HG03095 (cell line): ENCODE data around the gene RGMA.
"Not testable (repeated sequence)": the region's sequence is repeated elsewhere in the genome, so short reads cannot be mapped to it uniquely, and the experiment has no call there.

ENCODE experiments used
- ATAC-seq: cut with Tn5 transposase; IDR thresholded peaks from one replicate; pipeline ENCODE4 v1.9.1; 2021; ENCODE audit warnings: moderate library complexity; ENCODE audit not compliant: unreplicated experiment

Gene RGMA

DNA sequence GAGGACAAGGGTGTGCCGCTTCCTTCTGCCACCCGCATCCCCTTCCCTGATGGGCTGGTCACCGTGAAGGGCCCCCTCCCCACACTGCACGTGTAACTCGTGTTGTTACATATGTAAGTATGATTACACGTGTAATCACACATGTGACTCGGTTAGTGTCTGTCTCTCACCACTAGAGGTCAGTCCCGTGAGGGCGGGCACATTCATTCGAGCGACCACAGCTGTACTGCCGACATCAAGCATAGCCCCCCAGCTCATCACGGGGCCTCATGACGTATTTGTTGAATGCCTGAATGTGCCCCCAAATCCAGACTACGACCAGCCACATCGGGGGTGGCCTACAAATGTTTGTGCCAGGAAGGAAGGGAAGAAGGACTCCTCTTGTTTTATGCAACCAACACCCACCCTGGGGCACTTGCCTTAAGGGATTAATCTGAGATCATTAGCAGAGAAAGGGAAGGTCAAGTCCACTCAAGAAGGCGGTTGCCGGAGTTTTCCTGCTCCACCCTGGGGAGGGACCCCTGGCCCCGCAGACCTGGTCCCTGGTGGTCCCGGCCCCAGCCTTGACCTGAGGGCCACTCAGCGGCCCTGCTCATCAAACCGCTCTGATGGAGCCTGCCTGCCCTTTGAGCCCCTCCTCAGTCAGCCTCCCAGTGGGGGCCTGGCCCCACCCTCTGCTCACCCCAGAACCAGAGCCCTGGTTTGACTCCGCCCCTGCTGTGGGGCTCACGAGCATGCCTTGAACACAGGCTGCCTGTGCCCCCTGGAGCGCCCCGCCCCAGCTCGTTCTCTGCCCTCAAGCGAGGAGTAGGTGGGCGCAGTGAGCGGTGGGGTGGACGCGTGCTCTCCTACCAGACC is 52.8 kb downstream of the RGMA start:
- ATAC-seq, result peak; percentile 84

DNA sequence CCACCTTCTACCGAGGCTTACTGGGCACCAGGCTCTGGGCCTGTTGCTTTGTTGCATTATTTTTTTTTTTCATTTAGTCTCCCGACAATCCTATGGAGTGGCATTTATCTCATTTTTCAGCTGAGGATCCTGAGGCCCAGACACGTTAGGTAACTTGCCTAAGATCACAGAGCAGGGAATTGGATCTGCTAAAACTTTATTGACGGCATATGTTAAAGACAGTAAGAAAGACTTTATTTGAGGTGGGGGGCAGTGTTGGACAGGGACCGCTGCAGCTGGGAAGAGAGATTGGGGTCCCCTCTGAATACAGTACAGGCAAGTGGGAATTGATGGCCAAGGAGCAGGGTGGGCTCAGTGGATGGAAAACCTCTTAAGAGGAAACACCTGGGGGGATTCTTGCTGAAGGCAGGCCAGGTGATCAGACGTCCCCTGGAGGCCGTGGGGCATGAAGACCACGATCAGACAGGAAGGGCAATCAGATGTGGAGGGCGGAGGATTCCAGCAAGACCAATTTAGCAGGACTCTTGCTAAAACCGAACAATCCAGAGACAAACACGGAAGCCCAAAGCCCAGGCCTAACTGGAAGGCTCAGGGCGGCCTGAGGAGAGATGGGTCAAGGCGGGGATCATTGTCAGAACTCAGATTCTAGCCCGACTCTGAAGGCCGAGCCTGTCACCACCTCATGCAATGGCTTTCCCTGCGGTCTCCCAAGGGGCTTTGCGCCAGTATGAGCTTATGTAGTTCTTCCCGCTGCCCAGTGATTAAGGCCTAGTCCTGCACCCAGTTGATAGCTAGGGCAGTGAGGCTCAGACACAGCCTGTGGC is 53.7 kb downstream of the RGMA start:
- ATAC-seq, result peak; percentile 12

DNA sequence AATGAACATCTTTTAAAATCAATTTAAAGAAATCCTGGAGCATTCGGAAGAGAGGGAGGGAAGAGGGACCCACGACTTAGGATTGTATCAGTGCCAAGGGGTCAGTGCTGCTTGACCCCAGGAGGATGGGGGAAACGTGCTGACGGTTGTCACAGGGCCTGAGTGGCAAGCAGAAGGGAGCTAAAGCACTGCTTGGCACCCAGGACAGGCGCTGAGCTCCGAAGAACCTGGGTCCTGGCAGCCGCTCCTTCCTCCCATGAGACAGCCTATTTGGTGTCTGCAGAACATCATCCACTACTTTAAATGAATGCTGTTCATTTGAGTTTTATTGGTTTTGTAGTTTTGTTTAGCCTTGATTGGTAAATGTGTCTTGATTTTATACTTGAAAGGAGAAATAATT is 54.5 kb downstream of the RGMA start:
- no peak for ATAC-seq

DNA sequence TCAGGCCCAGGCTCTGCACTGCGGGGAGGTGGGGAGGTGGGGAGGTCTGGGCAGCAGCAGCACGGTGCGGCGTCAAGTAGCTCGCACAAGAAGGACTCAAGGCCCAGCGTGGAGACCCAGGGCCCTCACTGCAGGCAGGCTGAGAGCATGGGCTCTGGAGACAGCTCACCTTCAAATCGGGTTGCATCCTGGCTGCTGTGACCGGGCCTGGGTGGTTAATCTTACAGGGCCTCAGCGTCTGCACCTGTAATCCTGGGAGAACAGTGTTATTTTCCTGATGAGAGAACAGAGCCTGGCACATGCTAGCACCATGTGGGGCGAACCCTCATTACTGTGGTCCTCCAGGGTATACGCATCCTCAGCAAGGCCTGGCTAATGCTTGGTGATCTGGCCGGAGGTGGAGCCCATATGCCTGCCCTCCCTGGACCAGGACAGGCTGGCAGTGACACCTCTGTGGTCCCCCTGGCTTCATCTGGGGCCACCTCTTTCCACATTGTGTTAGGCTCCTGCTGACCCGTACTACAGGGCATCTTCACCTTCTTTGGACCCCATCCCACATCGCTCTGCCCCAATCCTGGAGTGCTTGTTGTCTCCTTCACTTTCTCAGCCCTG is 55.5 kb downstream of the RGMA start:
- ATAC-seq, result no peak

DNA sequence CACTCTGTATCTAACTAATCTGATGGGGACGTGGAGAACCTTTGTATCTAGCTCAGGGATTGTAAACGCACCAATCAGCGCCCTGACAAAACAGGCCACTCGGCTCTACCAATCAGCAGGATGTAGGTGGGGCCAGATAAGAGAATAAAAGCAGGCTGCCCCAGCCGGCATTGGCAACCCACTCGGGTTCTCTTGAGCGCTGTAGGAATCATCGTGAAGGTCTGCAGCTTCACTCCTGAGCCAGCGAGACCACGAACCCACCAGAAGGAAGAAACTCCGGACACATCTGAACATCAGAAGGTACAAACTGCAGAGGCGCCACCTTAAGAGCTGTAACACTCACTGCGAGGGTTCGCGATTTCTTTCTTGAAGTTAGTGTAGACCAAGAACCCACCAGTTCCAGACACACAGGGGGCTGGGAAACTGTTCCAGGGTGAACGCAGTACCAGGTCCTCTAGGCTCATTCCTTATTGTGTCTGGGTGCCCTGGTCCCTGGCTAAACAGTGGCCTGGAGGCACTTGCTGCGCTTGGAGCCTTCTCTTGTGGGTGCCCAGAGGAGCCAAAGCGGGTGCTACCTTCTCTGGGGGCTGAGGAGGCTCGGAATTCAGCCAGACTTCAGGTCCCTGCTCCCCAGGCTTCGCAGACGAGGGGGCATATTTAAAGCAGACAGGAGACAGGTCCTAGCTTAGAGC is 56.4 kb downstream of the RGMA start:
- ATAC-seq, result not testable (repeated sequence)

DNA sequence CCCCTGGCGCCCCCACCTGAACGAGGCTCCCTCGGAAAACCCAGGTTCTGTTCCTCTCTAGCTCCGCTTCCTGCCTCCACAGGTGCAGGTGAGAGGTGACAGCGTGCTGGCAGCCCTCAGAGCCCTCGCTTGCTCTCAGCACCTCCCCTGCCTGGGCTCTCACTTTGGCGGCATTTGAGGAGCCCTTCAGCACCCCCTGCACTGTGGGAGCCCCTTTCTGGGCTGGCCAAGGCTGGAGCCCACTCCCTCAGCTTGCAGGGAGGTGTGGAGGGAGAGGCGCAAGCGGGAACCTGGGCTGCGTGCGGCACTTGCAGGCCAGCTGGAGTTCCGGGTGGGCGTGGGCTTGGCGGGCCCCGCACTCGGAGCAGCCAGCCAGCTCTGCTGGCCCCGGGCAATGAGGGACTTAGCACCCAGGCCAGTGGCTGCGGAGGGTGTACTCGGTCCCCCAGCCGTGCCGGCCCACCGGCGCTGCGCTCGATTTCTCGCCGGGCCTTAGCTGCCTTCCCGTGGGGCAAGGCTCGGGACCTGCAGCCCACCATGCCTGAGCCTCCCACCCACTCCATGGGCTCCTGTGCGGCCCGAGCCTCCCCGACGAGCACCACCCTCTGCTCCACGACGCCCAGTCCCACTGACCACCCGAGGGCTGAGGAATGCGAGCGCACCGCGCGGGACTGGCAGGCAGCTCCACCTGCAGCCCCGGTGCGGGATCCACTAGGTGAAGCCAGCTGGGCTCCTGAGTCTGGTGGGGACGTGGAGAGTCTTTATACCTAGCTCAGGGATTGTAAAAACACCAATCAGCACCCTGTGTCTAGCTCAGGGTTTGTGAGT is 57.2 kb downstream of the RGMA start:
- not testable (repeated sequence) for ATAC-seq

DNA sequence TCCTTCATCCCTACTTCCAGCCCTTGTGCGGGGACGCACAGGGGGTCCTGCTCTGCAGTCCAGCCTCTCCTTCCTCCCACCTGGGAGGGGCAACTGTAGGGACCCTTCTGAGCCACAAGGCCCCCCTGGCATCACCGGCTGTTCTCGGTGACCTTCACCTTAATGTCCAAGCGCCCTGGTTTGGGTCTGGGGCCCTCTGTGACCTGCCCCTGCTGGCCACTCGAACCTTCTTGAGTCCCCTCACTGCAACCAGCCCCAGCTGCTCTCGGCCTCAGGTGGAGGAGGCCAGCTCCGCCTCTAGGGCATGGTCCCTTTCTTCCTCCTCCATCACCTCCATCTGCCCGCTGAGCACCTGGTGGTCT is 57.9 kb downstream of the RGMA start:
- ATAC-seq, result no peak

DNA sequence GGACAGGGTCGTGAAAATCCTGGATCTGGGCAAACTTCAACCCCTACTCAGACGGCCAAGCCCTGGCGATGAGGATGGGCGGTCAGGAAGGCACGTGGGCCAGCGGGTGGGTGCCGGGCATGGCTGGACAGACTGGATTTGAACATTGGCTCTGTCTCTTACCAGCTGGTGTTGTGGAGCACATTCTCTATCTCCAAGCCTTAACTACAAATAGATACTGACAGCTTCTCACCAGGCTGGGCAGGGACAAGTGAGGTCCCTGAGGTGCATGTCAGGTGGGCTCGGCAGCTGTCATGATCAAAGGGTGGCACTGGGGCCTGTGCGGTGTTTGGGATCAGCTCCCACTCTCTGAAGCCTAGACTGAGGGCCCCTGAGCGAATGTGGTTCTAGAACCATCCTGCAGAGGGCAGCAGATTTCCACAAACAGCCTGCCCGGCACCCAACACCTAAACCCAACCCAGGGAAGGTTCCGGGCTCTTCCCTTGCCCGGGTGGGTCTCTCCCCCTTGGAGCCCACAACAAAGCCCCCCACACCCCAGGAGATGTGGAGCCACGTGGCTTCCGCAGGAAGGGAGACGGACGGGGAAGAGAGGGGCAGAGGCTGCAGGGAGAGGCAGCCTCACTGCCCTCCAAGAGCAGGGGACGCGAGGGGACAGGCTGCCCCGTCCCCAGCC is 58.4 kb downstream of the RGMA start:
- peak; percentile 83 for ATAC-seq

DNA sequence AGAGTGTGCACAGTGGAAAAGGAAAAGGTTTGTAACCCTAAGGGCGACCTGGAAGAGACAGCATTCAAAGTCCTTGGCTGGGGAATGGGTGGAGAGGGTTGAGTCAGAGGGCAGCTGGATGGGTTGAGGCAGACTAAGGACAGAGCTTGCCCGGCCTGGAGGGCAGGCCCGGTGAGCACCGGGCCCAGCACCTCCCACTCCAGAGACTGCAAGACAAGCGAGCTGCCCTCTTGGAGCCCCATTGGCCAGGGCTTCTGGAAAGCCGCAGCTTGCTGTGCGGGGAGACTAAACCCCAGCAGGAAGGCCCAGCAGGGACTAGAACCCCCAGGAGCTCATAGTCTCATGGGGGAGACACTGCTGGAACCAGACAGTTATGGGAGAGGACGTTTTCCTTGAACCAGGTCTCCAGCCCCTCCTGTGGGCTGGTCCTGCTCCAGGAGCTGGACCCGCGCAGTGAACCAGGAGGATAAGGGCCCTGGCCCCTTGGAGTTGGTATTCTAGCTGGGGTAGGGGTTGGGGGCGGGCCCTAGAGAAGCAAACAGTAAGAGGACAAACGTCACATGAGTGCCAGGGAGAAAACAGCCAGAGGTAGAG is 59.1 kb downstream of the RGMA start:
- no peak for ATAC-seq

DNA sequence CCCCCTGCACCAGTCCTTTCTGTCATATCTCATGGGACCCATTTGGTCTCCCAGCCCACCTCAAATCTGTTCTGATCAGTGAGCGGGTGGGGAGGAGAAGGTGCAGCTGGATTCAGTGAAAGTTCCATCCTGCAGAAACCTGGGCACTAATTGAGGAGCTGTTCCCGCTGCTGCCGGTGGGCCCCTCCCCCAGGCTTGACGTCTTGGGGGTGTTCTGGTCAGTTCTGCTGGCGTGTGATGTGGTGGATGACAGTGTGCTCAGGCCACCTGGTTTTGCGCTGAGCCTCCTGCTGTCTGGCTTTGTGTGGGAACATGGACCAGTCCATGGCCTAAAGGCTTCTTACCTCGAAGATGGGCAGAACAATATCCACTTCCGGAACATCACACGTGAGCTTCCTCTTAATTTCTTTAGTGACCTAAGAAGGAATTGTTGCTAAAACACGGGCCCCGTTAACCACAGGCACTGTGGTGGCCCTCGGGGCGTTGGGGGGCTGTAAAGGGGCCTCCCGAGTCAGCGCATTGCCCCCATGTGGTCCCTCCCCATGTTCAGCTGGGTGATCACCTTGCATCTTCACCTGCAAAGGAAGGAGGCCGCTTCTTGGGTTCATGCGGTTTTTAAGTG is 59.7 kb downstream of the RGMA start:
- no peak for ATAC-seq

DNA sequence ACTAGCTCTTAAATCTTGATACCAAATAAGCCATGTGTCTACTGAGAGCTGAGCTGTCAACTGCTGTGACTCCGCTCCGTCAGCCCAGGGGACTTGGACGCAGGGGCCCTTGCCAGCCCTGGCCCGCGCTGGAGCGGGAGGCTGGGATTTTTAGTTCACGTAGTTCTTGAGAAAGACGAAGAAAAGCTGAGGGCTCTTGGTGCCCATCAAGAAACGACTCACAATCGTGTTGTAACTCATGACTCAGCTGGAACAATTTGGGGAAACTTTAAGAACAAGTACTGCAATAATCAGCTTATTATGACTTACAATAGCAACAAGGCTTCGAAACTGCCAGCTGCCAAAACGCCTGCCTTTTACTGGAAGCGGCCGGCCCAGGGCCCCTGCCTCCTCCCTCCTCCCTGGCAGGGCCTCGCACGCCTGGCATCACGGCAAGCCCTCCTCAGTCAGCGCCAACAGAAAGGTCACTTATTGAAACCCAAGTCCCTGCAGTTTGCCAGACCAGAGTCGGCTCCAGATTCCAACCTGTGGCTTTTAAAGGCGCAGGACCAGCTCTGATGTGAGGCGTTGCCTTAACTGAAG is 60.3 kb downstream of the RGMA start:
- ATAC-seq, result no peak

DNA sequence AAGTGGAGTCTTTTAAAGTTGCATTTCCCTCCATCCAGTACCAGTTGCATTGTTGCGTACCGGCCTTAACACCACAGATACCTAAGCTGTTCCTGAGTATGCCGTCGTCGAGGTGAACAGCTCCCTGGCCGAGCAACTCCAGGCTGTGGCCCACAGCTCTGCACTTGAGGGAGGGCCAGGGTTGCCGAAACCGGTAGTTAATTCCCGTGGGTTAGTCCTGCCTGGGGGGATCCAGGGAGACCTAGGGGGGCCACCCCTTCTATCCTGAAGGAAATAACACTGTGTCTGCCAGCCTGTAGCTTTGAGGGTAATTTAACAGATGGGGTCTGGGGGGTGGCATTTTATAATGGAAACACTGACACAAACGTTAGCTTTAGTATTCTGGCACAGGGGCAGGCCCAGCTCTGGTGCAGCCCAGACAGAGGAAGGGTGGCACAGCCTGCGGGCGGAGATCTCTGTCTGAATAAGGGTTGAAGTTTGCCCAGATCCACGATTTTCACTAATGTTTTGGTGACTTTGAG is 60.8 kb downstream of the RGMA start:
- no peak for ATAC-seq

DNA sequence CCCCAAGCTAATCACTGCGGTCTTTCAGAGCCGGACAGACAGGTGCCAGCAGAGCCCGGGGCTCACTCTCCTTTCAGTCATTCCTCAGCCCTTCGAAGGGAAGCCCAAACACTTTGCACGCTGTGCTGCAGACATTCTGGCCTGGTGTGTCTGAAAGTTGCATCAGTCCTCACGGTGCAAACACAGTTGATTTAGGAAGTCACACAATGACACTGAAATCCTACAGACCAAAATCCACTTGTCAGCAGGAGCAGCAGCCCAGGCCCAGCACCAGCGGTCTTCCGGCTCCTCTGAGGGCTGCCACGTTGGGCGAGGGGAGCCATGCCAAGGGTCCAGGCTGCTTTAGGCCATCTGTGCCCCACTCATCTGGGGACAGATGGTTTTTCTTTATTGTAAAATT is 61.6 kb downstream of the RGMA start:
- no peak for ATAC-seq

DNA sequence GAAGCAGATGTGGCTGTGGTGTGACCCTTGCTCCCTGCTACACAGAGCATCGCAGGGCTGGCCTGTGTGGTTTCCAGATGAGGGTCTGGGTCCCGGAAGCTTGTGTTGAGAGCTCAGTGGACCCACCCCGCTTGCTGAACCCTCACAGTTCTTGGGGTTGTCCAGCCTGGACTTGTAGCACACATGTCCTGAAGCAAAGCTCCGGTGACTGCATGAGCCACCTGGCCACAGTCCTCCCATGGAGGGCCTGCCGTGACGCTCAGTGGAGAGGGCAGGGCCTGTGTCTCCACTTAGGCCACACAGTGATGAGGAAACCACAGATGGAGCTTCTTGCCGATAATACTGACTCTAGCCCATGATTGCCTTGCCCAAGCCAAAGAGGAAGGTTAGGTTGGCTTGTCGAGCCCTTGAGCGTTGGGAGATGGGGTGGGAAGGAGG is 62.6 kb downstream of the RGMA start:
- ATAC-seq, result no peak

DNA sequence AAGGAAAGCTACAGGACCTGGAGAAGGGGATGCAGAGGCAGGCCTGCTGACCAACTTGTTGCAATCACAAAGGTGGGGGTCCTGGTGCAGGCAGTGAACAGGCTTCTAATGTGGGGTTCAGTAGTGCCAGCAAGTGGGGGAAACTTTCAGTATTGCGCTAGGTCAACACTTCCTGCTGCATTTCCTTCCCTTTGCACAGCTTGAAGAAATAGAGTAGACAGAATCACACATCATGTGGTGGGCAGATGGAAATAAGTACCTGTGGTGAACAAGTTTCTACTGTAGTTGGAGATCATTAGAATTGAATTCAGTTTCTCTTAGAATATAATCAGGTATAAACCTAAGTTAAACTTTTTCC is 63.4 kb downstream of the RGMA start:
- ATAC-seq, result no peak

DNA sequence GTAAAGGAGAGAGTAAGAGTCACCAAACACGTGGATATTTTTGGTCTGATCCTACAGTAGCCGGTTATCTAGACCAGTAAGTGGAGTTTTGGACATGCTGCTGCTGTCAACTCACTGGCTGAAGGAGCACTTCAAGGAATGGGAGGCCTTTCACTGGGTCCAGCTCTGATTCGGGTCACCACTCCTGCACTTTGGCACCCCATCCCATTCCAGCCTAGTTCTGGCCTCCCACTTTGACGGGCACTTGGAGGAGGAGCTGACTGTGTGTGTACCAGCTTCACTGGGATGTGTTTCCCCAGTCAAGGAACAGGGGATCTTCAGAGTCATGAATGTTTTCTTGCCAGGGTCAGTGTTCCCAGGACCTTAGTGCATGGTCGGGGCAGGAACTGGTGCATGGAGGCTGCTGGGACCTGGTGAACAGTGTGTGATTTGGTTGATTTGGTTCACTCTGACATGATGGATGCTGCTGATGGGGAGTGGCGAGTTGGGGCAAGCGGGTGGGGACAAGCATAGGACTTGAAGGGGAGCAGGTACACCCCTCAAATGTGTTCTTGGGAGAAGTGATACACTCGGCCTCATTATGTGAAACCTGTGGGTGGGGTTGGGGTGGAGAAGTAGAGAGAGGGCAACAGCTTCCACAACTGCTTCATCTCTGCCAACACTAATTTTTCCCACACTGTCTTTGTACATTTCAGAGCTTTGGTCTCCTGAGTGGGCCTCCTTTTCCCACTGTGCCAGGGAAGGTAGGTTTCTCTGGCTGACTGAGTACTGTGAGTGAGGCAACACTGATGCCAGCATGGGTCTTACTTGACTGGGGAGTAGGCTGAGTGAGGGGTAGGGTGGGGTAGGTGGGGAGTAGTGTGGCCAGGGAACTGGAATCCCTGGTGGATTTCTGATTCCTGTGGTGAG is 64.0 kb downstream of the RGMA start:
- ATAC-seq, result no peak

DNA sequence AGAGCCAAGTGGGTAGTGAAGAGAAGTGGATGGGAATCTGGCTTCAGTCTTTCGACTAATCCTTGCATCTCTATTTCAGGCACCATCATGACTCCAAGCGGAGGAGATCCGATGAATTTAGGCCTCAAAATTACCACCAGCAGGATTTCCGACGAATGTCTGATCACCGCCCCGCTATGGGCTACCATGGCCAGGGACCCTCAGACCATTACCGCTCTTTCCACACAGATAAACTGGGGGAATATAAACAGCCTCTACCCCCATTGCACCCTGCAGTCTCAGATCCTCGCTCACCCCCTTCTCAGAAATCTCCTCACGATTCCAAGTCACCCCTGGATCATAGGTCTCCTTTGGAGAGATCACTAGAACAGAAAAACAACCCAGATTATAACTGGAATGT is 64.7 kb downstream of the RGMA start:
- no peak for ATAC-seq
